MCF 10A (cell line): Measurements from ENCODE around the gene FOXF1. TPM values are rescaled to one million over a fixed set of nuclear protein-coding genes. Genes with fewer than 3 reads are reported as not detected.

Experiments used
- BruUV-seq: library from RNA; stranded (reverse); fragments of 400-500 nt; replicated peaks from 2 replicates; lab custom pipeline; 2021; lab: Mats Ljungman, UMichigan
- CTCF ChIA-PET: fragments of 300-600 bp; sonication (Branson Sonifier 250); formaldehyde crosslinking; extraction: SDS; loops from one replicate; lab custom pipeline; 2021; ENCODE audit warnings: antibody characterized with exemption, inconsistent platforms; lab: Yijun Ruan, JAX
- POLR2A ChIA-PET: fragments of 300-600, 350-650 bp; sonication (Branson Sonifier 250); formaldehyde crosslinking; extraction: SDS; loops from one replicate; lab custom pipeline; 2020; ENCODE audit warnings: antibody characterized with exemption, inconsistent platforms; lab: Yijun Ruan, JAX
- DNase-seq: peaks from one replicate; pipeline ENCODE4 v3.0.0-alpha.2; 2018; ENCODE audit not compliant: unreplicated experiment
- H3K27ac Mint-ChIP-seq: one replicate; pipeline ENCODE4 v1.8.0; 2022; ENCODE audit warnings: mild to moderate bottlenecking, low read depth, mixed read lengths; ENCODE audit not compliant: unreplicated experiment
- H3K27me3 Mint-ChIP-seq: one replicate; pipeline ENCODE4 v1.8.0; 2022; ENCODE audit warnings: mixed read lengths; ENCODE audit not compliant: insufficient read depth, unreplicated experiment
- H3K36me3 Mint-ChIP-seq: one replicate; pipeline ENCODE4 v1.8.0; 2022; ENCODE audit warnings: mild to moderate bottlenecking, moderate library complexity, mixed read lengths; ENCODE audit not compliant: insufficient read depth, unreplicated experiment
- H3K4me1 Mint-ChIP-seq: one replicate; pipeline ENCODE4 v1.8.0; 2022; ENCODE audit warnings: mixed read lengths; ENCODE audit not compliant: insufficient read depth, unreplicated experiment
- H3K4me3 Mint-ChIP-seq: one replicate; pipeline ENCODE4 v1.8.0; 2022; ENCODE audit warnings: mild to moderate bottlenecking, moderate library complexity, mixed read lengths; ENCODE audit not compliant: unreplicated experiment
- H3K9me3 Mint-ChIP-seq: one replicate; pipeline ENCODE4 v1.8.0; 2022; ENCODE audit warnings: mixed read lengths; ENCODE audit not compliant: unreplicated experiment
- intact Hi-C: fragments of 100-400 bp; cut with micrococcal nuclease; formaldehyde crosslinking; loops from 2 replicates; pipeline ENCODE4 v1.14.1; 2022
- total RNA-seq: library from RNA; stranded (reverse); gene quantifications from 2 replicates; pipeline ENCODE4 v1.2.3, GENCODE V29; 2022
- TF ChIP-seq, protein P1 (sequence below): fragments of 200-600 bp; IDR thresholded peaks from one replicate; pipeline ENCODE4 v1.8.0; 2022; ENCODE audit warnings: antibody characterized with exemption, mild to moderate bottlenecking; ENCODE audit not compliant: unreplicated experiment

Gene FOXF1
- total RNA-seq, 1 experiment from 2014 or later, result not detected

DNA sequence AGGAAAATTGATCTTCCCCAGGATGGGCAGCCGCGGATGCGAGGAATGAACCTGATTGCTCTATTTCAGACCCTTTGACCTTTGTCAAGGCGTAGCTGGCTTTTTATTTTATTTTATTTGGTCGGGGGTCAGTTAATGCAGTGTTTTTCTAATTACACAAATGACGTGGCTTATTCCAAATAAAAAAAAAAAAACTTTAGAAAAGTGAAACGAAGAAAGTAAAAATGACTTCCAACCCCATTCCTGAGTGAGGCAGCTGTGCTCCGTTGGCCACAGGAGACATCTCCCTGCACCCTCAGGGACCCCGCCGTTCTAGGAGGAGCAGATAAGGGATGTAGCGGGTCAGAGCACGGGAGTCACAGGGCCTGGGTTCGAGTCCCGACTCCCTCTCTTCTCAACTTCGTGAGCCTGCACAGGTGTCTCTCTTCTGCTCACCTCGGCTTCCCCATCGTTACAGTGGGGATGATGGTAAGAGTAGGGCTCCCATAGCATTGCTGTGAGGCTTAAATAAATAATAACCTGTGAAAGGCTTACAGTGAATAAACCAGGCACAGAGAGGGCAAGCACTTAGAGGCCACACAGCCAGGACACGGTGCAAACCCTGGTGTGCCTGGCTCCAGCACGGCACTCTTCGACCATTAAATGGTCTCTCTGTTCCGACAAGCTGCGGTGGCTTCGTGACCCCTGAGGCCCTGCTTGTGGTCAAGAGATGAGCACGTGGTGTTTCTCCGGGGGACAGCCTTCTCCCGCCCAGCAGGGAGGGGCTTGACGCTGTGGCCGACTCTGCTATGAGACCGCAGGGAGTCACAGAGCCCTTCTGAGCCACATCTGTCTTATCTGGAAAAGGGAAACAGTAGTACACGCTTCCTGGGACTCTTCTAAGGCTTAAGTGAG is 10.2 kb downstream of the FOXF1 start:
- no TSS peak for BruUV-seq
- ChIA-PET POLR2A (interaction anchor here (0.7 kb wide), 1 partner anchor 448 kb away, joined by 3 read pairs; no protein-coding TSS in a partner anchor), CTCF (interaction anchor here (0.5 to 10.0 kb wide), 27 partner anchors 9 to 720 kb away, joined by 3 to 249 read pairs (median 3); no protein-coding TSS in a partner anchor)
- intact Hi-C loops, result loop anchor here (1.0 kb wide), 1 partner anchor 699 kb away; no protein-coding TSS in a partner anchor
- Mint-ChIP-seq H3K27ac (no peak overlapping the region), H3K4me1 (no peaks in the 10 kb centered on the region), H3K4me3 (no peak overlapping the region), H3K27me3 (peaks cover 39% of the 10 kb centered on the region), H3K9me3 (no peaks in the 10 kb centered on the region), H3K36me3 (no peaks in the 10 kb centered on the region)
- TF ChIP-seq, protein P1, sequence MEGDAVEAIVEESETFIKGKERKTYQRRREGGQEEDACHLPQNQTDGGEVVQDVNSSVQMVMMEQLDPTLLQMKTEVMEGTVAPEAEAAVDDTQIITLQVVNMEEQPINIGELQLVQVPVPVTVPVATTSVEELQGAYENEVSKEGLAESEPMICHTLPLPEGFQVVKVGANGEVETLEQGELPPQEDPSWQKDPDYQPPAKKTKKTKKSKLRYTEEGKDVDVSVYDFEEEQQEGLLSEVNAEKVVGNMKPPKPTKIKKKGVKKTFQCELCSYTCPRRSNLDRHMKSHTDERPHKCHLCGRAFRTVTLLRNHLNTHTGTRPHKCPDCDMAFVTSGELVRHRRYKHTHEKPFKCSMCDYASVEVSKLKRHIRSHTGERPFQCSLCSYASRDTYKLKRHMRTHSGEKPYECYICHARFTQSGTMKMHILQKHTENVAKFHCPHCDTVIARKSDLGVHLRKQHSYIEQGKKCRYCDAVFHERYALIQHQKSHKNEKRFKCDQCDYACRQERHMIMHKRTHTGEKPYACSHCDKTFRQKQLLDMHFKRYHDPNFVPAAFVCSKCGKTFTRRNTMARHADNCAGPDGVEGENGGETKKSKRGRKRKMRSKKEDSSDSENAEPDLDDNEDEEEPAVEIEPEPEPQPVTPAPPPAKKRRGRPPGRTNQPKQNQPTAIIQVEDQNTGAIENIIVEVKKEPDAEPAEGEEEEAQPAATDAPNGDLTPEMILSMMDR, result no peak
- DNase-seq, result no peak

DNA sequence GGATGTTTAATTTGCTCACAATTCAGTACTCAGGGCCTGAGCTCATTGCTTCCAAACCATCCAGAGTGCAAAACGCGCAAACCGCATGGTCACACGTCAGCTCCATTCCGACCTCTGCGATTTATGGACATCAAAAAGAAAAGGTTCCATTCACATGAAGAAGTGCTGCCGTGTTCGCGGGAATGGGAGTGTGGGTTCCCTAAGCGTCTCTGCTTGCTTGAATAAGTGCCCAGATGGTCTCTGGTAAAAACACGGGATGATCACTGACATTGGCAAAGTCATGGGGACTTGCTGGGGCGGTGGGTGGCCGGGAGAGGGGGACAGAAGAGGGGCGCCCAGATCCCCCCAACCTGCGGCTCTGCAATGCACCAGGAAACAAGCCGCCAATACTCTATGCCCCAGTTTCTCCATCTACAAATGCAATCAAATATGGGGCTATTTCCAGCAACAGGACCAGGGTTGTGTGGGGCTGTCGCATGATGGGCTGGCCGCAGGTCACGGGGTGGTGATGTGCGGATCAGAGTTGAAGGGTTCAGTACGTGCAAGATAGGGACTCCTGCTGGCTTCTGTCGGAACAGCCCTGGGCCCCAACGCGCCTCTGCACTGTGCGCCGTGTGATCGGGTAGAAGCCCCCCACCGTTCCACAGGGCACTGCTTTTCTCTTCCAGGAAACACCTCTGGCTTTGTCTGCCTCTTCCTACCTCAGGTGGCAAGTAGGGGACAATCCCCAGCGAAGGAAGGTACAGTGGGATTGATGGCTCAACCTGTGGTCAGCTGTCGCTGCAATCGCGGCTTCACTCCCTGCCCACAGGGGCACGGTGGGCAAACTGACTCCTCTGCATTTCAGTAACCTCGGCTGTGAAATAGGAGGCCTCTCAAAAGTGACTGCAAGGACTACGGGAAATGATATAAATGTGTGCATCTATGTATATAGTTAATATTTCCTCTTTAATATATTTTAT is 11.2 kb downstream of the FOXF1 start:
- no TSS peak for BruUV-seq
- ChIA-PET CTCF (interaction anchor here (0.5 to 10.0 kb wide), 3 partner anchors 207 to 476 kb away, joined by 3 to 249 read pairs (median 3); no protein-coding TSS in a partner anchor), POLR2A (no interaction called here)
- TF ChIP-seq, protein P1, result no peak
- Mint-ChIP-seq H3K36me3 (no peaks in the 10 kb centered on the region), H3K27me3 (peaks cover 46% of the 10 kb centered on the region), H3K4me1 (no peaks in the 10 kb centered on the region), H3K27ac (no peak overlapping the region), H3K4me3 (no peak overlapping the region), H3K9me3 (no peaks in the 10 kb centered on the region)
- no peak for DNase-seq
- intact Hi-C loops, result no loop called here

DNA sequence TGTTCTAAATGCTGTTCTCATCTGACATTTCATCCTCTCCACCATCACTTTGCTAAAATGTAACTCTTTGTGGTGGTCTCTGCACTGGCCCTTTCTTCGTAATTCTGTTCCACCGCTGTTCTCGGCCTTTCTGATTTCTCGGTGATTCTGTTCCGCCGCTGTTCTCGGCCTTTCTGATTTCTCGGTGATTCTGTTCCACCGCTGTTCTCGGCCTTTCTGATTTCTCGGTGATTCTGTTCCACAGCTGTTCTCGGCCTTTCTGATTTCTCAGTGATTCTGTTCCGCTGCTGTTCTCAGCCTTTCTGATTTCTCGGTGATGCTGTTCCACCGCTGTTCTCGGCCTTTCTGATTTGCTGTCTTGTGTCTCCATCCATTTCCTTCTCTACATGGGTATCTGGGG is 12.3 kb downstream of the FOXF1 start:
- Mint-ChIP-seq H3K9me3 (no peaks in the 10 kb centered on the region), H3K4me1 (no peaks in the 10 kb centered on the region), H3K4me3 (no peak overlapping the region), H3K36me3 (no peaks in the 10 kb centered on the region), H3K27me3 (peaks cover 40% of the 10 kb centered on the region), H3K27ac (no peak overlapping the region)
- CTCF ChIA-PET, result interaction anchor here (10.0 kb wide), 1 partner anchor 450 kb away, joined by 249 read pairs; no protein-coding TSS in a partner anchor
- POLR2A ChIA-PET, result no interaction called here
- no peak for DNase-seq
- BruUV-seq, result no TSS peak
- intact Hi-C loops, result no loop called here
- TF ChIP-seq, protein P1, result no peak
